Endodermal cell (in vitro differentiated cells): ENCODE measurements around the gene MYO18B. TPM values are rescaled to one million over a fixed set of nuclear protein-coding genes. Genes with fewer than 3 reads are reported as not detected.

Source experiments
- DNase-seq: peaks from one replicate; pipeline ENCODE4 v3.0.0-alpha.2; 2017
- H3K27ac ChIP-seq: 2 replicates; pipeline ENCODE4 v1.5.1; 2013; ENCODE audit warnings: mild to moderate bottlenecking, low read depth, low read length, moderate library complexity
- H3K27me3 ChIP-seq: 2 replicates; pipeline ENCODE4 v1.6.1; 2013; ENCODE audit warnings: mild to moderate bottlenecking, low read length, moderate library complexity; ENCODE audit not compliant: insufficient read depth, control insufficient read depth, poor library complexity, severe bottlenecking
- H3K36me3 ChIP-seq: 2 replicates; pipeline ENCODE4 v1.7.0; 2013; ENCODE audit warnings: mild to moderate bottlenecking, low read length, moderate library complexity; ENCODE audit not compliant: control insufficient read depth, insufficient read depth
- H3K4me1 ChIP-seq: one replicate; pipeline ENCODE4 v1.7.0; 2013; ENCODE audit warnings: low read length; ENCODE audit not compliant: control insufficient read depth, insufficient read depth
- H3K4me3 ChIP-seq: 2 replicates; pipeline ENCODE4 v1.5.1; 2013; ENCODE audit warnings: mild to moderate bottlenecking, low read length, moderate library complexity
- H3K9ac ChIP-seq: 2 replicates; pipeline ENCODE4 v1.6.1; 2013; ENCODE audit warnings: mild to moderate bottlenecking, low read length, moderate library complexity; ENCODE audit not compliant: poor library complexity, severe bottlenecking; ENCODE audit errors: extremely low read depth
- H3K9me3 ChIP-seq: 2 replicates; pipeline ENCODE4 v1.6.1; 2013; ENCODE audit warnings: mild to moderate bottlenecking, low read length, moderate library complexity; ENCODE audit not compliant: control insufficient read depth
- H3K27ac Mint-ChIP-seq: 2 replicates; pipeline ENCODE4 v1.8.0; 2020; ENCODE audit warnings: mixed read lengths
- H3K27me3 Mint-ChIP-seq: 2 replicates; pipeline ENCODE4 v1.8.0; 2021; ENCODE audit warnings: mild to moderate bottlenecking, mixed read lengths; ENCODE audit not compliant: insufficient read depth
- H3K36me3 Mint-ChIP-seq: 2 replicates; pipeline ENCODE4 v1.8.0; 2020; ENCODE audit warnings: low read depth, mixed read lengths
- H3K4me1 Mint-ChIP-seq: 2 replicates; pipeline ENCODE4 v1.8.0; 2020; ENCODE audit warnings: mixed read lengths
- H3K4me3 Mint-ChIP-seq: 2 replicates; pipeline ENCODE4 v1.8.0; 2020; ENCODE audit warnings: mild to moderate bottlenecking, moderate library complexity, mixed read lengths
- H3K9me3 Mint-ChIP-seq: 2 replicates; pipeline ENCODE4 v1.8.0; 2020; ENCODE audit warnings: mild to moderate bottlenecking, mixed read lengths
- WGBS, 2 experiments: methylation state at CpG; one replicate each; pipeline versions ENCODE4 v1.1.5 to v1.1.7; 2013; ENCODE audit warnings: missing lambda C conversion rate in 2 of 2, mixed read lengths in 1 of 2; ENCODE audit not compliant: insufficient coverage in 1 of 2, insufficient read length in 1 of 2; 5-methylcytosine and 5-hydroxymethylcytosine counted together
- total RNA-seq, 2 donors: library from RNA; stranded (reverse); fragmentation: NEBNext Ultra II Directional in 1 of 2; extraction: Animal tissue kit (Norgen Biotek cat#: 25700) in 1 of 2; gene quantifications; 2 replicates in 1 of 2; 3 replicates in 1 of 2; pipeline ENCODE4 v1.2.1, GENCODE V29; 2021
- TF ChIP-seq, protein P1 (sequence below): fragments of 200-600 bp; sonication (generic); conservative IDR thresholded peaks from 2 replicates; pipeline ENCODE4 v1.5.0; 2021; ENCODE audit warnings: antibody characterized with exemption, mild to moderate bottlenecking

MYO18B gene
- total RNA-seq, 2 donors from 2014 or later, result 0.77 to 0.84 TPM

DNA sequence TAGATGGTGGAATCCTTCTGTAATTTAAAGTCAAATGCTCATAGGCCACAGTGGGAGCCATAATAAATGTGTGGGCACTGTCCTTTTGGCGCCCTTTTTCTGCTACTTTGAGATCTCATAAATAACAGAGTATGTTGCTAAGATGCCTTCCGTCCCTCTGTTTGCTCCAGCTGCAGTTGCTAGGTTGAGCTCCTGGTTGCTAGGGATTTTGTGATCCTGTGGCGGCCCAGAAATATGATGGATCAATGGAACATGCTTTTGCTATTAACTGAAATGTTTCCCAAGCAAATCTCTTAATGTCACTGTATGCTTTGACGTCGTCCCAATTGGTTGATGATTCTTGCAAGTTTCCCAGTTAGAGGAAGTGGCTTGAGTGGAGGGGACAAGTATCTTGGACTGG, 53.5 kb downstream of the MYO18B start:
- Histone ChIP-seq H3K9ac (no peak overlapping the region), H3K4me1 (no peaks in the 10 kb centered on the region), H3K27me3 (no peaks in the 10 kb centered on the region), H3K27ac (no peak overlapping the region), H3K36me3 (no peaks in the 10 kb centered on the region), H3K9me3 (no peaks in the 10 kb centered on the region), H3K4me3 (no peak overlapping the region)
- Mint-ChIP-seq H3K27ac (no peak overlapping the region), H3K4me1 (no peaks in the 10 kb centered on the region), H3K4me3 (no peak overlapping the region), H3K9me3 (no peaks in the 10 kb centered on the region), H3K27me3 (no peaks in the 10 kb centered on the region), H3K36me3 (no peaks in the 10 kb centered on the region)
- TF ChIP-seq, protein P1, sequence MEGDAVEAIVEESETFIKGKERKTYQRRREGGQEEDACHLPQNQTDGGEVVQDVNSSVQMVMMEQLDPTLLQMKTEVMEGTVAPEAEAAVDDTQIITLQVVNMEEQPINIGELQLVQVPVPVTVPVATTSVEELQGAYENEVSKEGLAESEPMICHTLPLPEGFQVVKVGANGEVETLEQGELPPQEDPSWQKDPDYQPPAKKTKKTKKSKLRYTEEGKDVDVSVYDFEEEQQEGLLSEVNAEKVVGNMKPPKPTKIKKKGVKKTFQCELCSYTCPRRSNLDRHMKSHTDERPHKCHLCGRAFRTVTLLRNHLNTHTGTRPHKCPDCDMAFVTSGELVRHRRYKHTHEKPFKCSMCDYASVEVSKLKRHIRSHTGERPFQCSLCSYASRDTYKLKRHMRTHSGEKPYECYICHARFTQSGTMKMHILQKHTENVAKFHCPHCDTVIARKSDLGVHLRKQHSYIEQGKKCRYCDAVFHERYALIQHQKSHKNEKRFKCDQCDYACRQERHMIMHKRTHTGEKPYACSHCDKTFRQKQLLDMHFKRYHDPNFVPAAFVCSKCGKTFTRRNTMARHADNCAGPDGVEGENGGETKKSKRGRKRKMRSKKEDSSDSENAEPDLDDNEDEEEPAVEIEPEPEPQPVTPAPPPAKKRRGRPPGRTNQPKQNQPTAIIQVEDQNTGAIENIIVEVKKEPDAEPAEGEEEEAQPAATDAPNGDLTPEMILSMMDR, result no peak
- WGBS, 2 experiments, result 88 to 92% methylated on average over 4 to 5 of the region's 5 CpGs
- no peak for DNase-seq

DNA sequence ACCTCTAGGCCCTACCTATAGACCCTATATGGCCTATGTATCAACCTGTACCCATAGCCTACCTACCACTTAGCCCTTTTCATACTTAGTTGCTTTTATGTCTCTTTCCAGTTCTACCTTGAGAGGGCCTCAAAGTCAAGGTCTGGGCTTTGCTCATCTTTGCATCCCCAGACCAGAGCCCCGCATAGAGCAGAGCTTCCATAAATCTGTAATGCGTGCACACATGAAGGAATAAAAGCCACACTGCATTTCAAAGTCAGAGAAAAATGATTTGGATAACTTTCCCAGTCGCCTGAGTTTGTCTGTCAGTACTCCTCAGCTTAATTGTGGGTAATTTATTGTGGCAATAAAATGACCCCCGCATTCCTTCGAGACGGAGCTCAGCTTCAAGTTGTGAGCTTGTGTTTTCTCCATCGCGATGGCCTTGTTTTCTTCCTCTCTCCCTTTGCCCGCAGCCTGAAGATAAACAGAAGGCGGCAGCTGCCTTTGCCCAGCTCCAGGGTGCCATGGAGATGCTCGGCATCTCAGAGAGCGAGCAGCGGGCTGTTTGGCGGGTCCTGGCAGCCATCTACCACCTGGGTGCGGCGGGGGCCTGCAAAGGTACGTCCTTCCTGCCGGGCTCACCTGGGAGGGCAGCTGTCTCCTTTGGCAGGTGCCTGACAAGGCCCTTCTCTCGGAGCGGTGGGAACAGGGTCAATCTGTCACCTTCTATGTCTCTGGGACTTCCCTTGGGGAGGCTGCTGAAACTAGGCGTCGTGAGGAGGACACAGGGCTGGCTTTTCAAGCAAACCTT, 55.7 kb downstream of the MYO18B start:
- Mint-ChIP-seq H3K4me1 (no peaks in the 10 kb centered on the region), H3K27me3 (no peaks in the 10 kb centered on the region), H3K27ac (no peak overlapping the region), H3K9me3 (no peaks in the 10 kb centered on the region), H3K4me3 (no peak overlapping the region), H3K36me3 (no peaks in the 10 kb centered on the region)
- no peak overlapping the region for H3K4me3 ChIP-seq
- TF ChIP-seq, protein P1, result no peak
- H3K4me1 ChIP-seq, result no peaks in the 10 kb centered on the region
- WGBS, 2 experiments, result 85 to 89% methylated on average over 15 to 22 of the region's 22 CpGs
- no peak overlapping the region for H3K27ac ChIP-seq
- H3K9ac ChIP-seq, result no peak overlapping the region
- H3K27me3 ChIP-seq, result no peaks in the 10 kb centered on the region
- H3K9me3 ChIP-seq, result no peaks in the 10 kb centered on the region
- DNase-seq, result no peak
- no peaks in the 10 kb centered on the region for H3K36me3 ChIP-seq

DNA sequence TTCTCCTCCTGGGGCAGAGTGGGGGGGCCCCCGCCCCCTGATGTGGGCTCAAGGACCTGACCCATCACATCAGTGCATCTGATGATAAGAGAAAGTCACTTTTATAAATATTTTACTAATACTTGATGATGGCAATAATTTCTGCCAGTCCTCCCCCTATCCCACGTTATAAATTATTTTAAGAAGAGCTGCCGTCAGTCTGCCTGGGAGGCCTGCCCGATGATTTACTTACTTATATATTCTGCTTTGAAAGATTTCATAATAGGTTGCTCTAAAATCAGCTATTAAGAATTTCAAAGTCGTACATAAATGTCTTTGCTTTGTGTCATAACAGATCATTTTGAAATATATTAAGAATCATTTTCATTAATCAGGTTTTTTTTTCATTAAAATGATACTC, 58.8 kb downstream of the MYO18B start:
- no peaks in the 10 kb centered on the region for H3K36me3 Mint-ChIP-seq
- H3K9me3 Mint-ChIP-seq, result no peaks in the 10 kb centered on the region
- no peak overlapping the region for H3K27ac Mint-ChIP-seq
- no peaks in the 10 kb centered on the region for H3K4me1 Mint-ChIP-seq
- Histone ChIP-seq H3K27ac (no peak overlapping the region), H3K9me3 (no peaks in the 10 kb centered on the region), H3K36me3 (no peaks in the 10 kb centered on the region), H3K9ac (no peak overlapping the region), H3K4me3 (no peak overlapping the region), H3K4me1 (no peaks in the 10 kb centered on the region), H3K27me3 (peaks cover 5% of the 10 kb centered on the region)
- 81 to 90% methylated on average over 3 to 4 of the region's 5 CpGs for WGBS, 2 experiments
- H3K27me3 Mint-ChIP-seq, result peaks cover 9% of the 10 kb centered on the region
- DNase-seq, result no peak
- H3K4me3 Mint-ChIP-seq, result no peak overlapping the region
- TF ChIP-seq, protein P1, result no peak
